HG03457 (cell line): Measurements from ENCODE around the gene CEP135.
"Not testable (repeated sequence)": the region's sequence is repeated elsewhere in the genome, so short reads cannot be mapped to it uniquely, and the experiment has no call there.

Experiments used
- ATAC-seq: cut with Tn5 transposase; IDR thresholded peaks from one replicate; pipeline ENCODE4 v1.9.1; 2021; ENCODE audit warnings: moderate number of reproducible peaks; ENCODE audit not compliant: unreplicated experiment

CEP135 gene

GRCh38 chr4:56066493-56066892 is 117.7 kb downstream of the CEP135 start:
- ATAC-seq = no peak

GRCh38 chr4:56067826-56068225 is 119.1 kb downstream of the CEP135 start:
- ATAC-seq = no peak

GRCh38 chr4:56072730-56073129 is 124.0 kb downstream of the CEP135 start:
- ATAC-seq = not testable (repeated sequence)

- no peak for ATAC-seq
These were observed 128.9 kb downstream of the CEP135 start for GRCh38 chr4:56077676-56078075.

- ATAC-seq = no peak
These were observed 130.1 kb downstream of the CEP135 start for GRCh38 chr4:56078866-56079265.

- no peak for ATAC-seq
These were observed 131.6 kb downstream of the CEP135 start for GRCh38 chr4:56080384-56080783.

GRCh38 chr4:56082829-56083228 is 134.1 kb downstream of the CEP135 start:
- ATAC-seq = no peak
